Epidermal melanocyte (primary cell): Measurements from ENCODE around the gene PVR.
"Not testable (repeated sequence)": the region's sequence is repeated elsewhere in the genome, so short reads cannot be mapped to it uniquely, and the experiment has no call there.

ENCODE experiments used
- DNase-seq: peaks from one replicate; pipeline ENCODE4 v3.0.0; 2011; ENCODE audit warnings: low spot score; ENCODE audit not compliant: insufficient read length

PVR gene

GRCh38 chr19:44645407-44646048, 1.8 kb downstream of the PVR start:
- no peak for DNase-seq

GRCh38 chr19:44646049-44646416, 2.3 kb downstream of the PVR start:
- no peak for DNase-seq

GRCh38 chr19:44647144-44647543, 3.4 kb downstream of the PVR start:
- no peak for DNase-seq

GRCh38 chr19:44648631-44649251, 5.0 kb downstream of the PVR start:
- DNase-seq = peak; percentile 17

GRCh38 chr19:44649578-44650145, 6.0 kb downstream of the PVR start:
- DNase-seq = no peak

- no peak for DNase-seq
Observed at GRCh38 chr19:44653343-44653742, 9.6 kb downstream of the PVR start.

GRCh38 chr19:44653977-44654774, 10.5 kb downstream of the PVR start:
- no peak for DNase-seq

GRCh38 chr19:44657211-44657921, 13.7 kb downstream of the PVR start:
- peak; percentile 66 for DNase-seq

GRCh38 chr19:44658069-44658733, 14.5 kb downstream of the PVR start:
- no peak for DNase-seq

GRCh38 chr19:44660081-44660480, 16.4 kb downstream of the PVR start:
- no peak for DNase-seq

- no peak for DNase-seq
Observed at GRCh38 chr19:44661205-44661604, 17.5 kb downstream of the PVR start.

GRCh38 chr19:44661904-44662303, 18.2 kb downstream of the PVR start:
- DNase-seq = no peak

GRCh38 chr19:44662691-44663385, 19.1 kb downstream of the PVR start:
- peak; percentile 20 for DNase-seq

- no peak for DNase-seq
Observed at GRCh38 chr19:44663996-44664395, 20.3 kb downstream of the PVR start.

GRCh38 chr19:44664976-44665375, 21.3 kb downstream of the PVR start:
- no peak for DNase-seq

- DNase-seq = no peak
Observed at GRCh38 chr19:44666852-44667556, 23.3 kb downstream of the PVR start.

GRCh38 chr19:44668985-44669764, 25.5 kb downstream of the PVR start:
- no peak for DNase-seq

- DNase-seq = not testable (repeated sequence)
Observed at GRCh38 chr19:44670027-44670426, 26.3 kb downstream of the PVR start.

- no peak for DNase-seq
Observed at GRCh38 chr19:44671400-44671799, 27.7 kb downstream of the PVR start, which contains the start of gene CEACAM19. CEACAM19 (plus strand) TSS chr19:44671482; CDS start chr19:44671932, 450 bp downstream.
